Progenitor cell of endocrine pancreas (in vitro differentiated cells): ENCODE measurements around the gene NPC1. TPM values are rescaled to one million over a fixed set of nuclear protein-coding genes. Genes with fewer than 3 reads are reported as not detected.

Source experiments
- DNase-seq: peaks from one replicate; pipeline ENCODE4 v3.0.0; 2021; ENCODE audit warnings: low spot score; ENCODE audit not compliant: unreplicated experiment
- H3K27ac Mint-ChIP-seq: 2 replicates; pipeline ENCODE4 v1.8.0; 2021; ENCODE audit warnings: mild to moderate bottlenecking, moderate library complexity, mixed read lengths
- H3K27me3 Mint-ChIP-seq: 2 replicates; pipeline ENCODE4 v1.8.0; 2021; ENCODE audit warnings: mixed read lengths
- H3K36me3 Mint-ChIP-seq: 2 replicates; pipeline ENCODE4 v1.8.0; 2022; ENCODE audit warnings: mixed read lengths; ENCODE audit not compliant: insufficient read depth
- H3K4me1 Mint-ChIP-seq: 2 replicates; pipeline ENCODE4 v1.8.0; 2021; ENCODE audit warnings: low read depth, mixed read lengths
- H3K4me3 Mint-ChIP-seq: 2 replicates; pipeline ENCODE4 v1.8.0; 2021; ENCODE audit warnings: low read depth, mild to moderate bottlenecking, moderate library complexity, mixed read lengths
- H3K9me3 Mint-ChIP-seq: 2 replicates; pipeline ENCODE4 v1.8.0; 2021; ENCODE audit warnings: low read depth, mixed read lengths
- CTCF ChIP-seq: fragments of 200-600 bp; sonication (generic); IDR thresholded peaks from one replicate; pipeline ENCODE4 v1.5.0; 2021; ENCODE audit warnings: antibody characterized with exemption, mild to moderate bottlenecking; ENCODE audit not compliant: unreplicated experiment
- total RNA-seq: library from RNA; stranded (reverse); gene quantifications from 2 replicates; pipeline ENCODE4 v1.2.1, GENCODE V29; 2021

NPC1 gene
- total RNA-seq, 1 donor from 2014 or later: 35.1 TPM

DNA sequence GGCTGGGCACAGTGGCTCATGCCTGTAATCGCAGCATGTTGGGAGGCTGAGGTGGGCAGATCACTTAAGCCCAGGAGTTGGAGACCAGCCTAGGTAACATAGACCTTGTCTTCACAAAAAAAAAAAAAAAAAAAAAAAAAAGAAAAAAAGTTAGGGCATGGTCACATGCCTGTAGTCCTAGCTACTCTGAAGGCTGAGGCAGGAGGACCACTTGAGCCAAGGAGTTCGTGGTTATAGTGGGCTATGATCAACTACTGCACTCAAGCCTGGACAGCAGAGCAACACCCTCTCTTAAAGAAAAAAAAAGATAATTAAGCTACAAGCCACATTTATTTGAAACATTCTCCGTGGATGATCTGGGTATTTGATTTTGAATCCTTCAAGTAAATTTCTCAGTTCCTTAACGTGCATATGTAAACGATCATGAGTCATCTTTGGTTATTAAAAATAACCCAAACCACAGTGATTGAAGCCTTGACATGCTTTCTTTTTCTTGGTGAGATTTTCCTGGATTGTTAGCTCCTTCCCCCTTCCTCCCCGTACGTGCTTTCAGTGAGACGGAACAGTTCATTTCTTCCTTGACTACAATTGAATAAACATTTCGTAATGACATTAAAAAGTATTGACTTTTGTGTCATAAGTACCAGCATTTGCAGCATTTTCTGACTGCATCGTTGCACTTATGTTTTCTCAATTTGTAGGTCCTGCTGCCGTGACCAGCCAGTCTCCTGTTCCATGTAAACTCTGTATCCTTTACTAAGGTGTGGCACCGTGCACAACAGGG is 62.7 kb downstream of the NPC1 start:
- no peak for DNase-seq
- Mint-ChIP-seq H3K27me3 (no peaks in the 10 kb centered on the region), H3K4me3 (no peak overlapping the region), H3K27ac (no peak overlapping the region), H3K4me1 (no peaks in the 10 kb centered on the region), H3K9me3 (no peaks in the 10 kb centered on the region), H3K36me3 (peaks cover 39% of the 10 kb centered on the region)
- no peak for TF ChIP-seq CTCF

DNA sequence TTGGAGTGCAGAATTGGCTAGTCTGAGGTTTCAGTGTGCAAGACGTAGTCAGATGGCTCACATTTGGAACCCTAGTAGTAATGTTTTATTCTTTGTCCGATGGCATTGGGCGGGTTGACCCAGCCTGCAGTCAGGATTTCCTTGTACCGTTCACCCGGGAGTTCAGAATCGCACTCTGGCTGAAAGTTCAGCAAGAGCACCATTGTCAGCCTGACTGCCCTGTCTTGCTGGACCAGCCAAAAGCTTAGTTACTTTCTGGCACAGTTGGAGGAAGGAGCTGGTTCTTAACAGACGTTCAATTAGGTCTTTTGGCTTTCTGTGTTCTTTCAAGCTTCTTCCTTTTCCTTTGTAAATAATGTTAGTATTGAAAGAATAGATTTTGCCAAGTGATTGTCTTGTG is 64.4 kb downstream of the NPC1 start:
- no peaks in the 10 kb centered on the region for H3K9me3 Mint-ChIP-seq
- H3K27ac Mint-ChIP-seq: peak overlapping the region; percentile 26
- H3K27me3 Mint-ChIP-seq: no peaks in the 10 kb centered on the region
- H3K36me3 Mint-ChIP-seq: peaks cover 42% of the 10 kb centered on the region
- TF ChIP-seq CTCF: no peak
- DNase-seq: no peak
- H3K4me3 Mint-ChIP-seq: no peak overlapping the region
- no peaks in the 10 kb centered on the region for H3K4me1 Mint-ChIP-seq

- no peaks in the 10 kb centered on the region for H3K9me3 Mint-ChIP-seq
- TF ChIP-seq CTCF: no peak
- H3K27ac Mint-ChIP-seq: no peak overlapping the region
- no peaks in the 10 kb centered on the region for H3K4me1 Mint-ChIP-seq
- no peak for DNase-seq
- peaks cover 39% of the 10 kb centered on the region for H3K36me3 Mint-ChIP-seq
- no peak overlapping the region for H3K4me3 Mint-ChIP-seq
- H3K27me3 Mint-ChIP-seq: no peaks in the 10 kb centered on the region
These were observed 65.0 kb downstream of the NPC1 start for GRCh38 chr18:23521271-23521670.

GRCh38 chr18:23519734-23520133 is 66.6 kb downstream of the NPC1 start:
- H3K36me3 Mint-ChIP-seq: peaks cover 41% of the 10 kb centered on the region

GRCh38 chr18:23515911-23516546 is 70.3 kb downstream of the NPC1 start:
- no peak overlapping the region for H3K4me3 Mint-ChIP-seq
- H3K4me1 Mint-ChIP-seq: no peaks in the 10 kb centered on the region
- no peaks in the 10 kb centered on the region for H3K27me3 Mint-ChIP-seq
- DNase-seq: peak; percentile 62
- no peaks in the 10 kb centered on the region for H3K9me3 Mint-ChIP-seq
- peak; percentile 89 for TF ChIP-seq CTCF
- no peak overlapping the region for H3K27ac Mint-ChIP-seq
- H3K36me3 Mint-ChIP-seq: peaks cover 30% of the 10 kb centered on the region

More at GRCh38 chr18:23519734-23520133, 66.6 kb downstream of the NPC1 start:
- no peaks in the 10 kb centered on the region for H3K9me3 Mint-ChIP-seq
- no peak for TF ChIP-seq CTCF
- H3K4me1 Mint-ChIP-seq: no peaks in the 10 kb centered on the region
- no peak for DNase-seq
- no peaks in the 10 kb centered on the region for H3K27me3 Mint-ChIP-seq
- H3K4me3 Mint-ChIP-seq: no peak overlapping the region
- H3K27ac Mint-ChIP-seq: no peak overlapping the region
